Stimulated activated CD8-positive, alpha-beta memory T cell treated with anti-CD3 and anti-CD28 coated beads, Interleukin-4, amount 100 ng/mL, for 24 hours (primary cell): ENCODE measurements around the gene ASPHD2.

ENCODE experiments used
- DNase-seq: peaks from one replicate; pipeline ENCODE4 v3.0.0-alpha.2; 2020; ENCODE audit warnings: low read depth

The ASPHD2 gene

GRCh38 chr22:26446808-26447515 is 17.9 kb downstream of the ASPHD2 start:
- DNase-seq: no peak

- no peak for DNase-seq
Observed at GRCh38 chr22:26447584-26448329, 18.7 kb downstream of the ASPHD2 start.

- no peak for DNase-seq
Observed at GRCh38 chr22:26448334-26448733, 19.3 kb downstream of the ASPHD2 start.

- no peak for DNase-seq
Observed at GRCh38 chr22:26448941-26449340, 19.9 kb downstream of the ASPHD2 start.

GRCh38 chr22:26450453-26451185 is 21.6 kb downstream of the ASPHD2 start:
- no peak for DNase-seq

GRCh38 chr22:26452236-26453016 is 23.4 kb downstream of the ASPHD2 start:
- no peak for DNase-seq

GRCh38 chr22:26453216-26453615 is 24.2 kb downstream of the ASPHD2 start:
- DNase-seq: no peak

GRCh38 chr22:26453812-26454500 is 24.9 kb downstream of the ASPHD2 start:
- DNase-seq: no peak

- DNase-seq: no peak
Observed at GRCh38 chr22:26457661-26458272, 28.7 kb downstream of the ASPHD2 start.

- no peak for DNase-seq
Observed at GRCh38 chr22:26460202-26460601, 31.1 kb downstream of the ASPHD2 start.

- DNase-seq: no peak
Observed at GRCh38 chr22:26461188-26461810, 32.2 kb downstream of the ASPHD2 start.

GRCh38 chr22:26462051-26462450 is 33.0 kb downstream of the ASPHD2 start:
- DNase-seq: no peak

- DNase-seq: no peak
Observed at GRCh38 chr22:26462641-26463040, 33.6 kb downstream of the ASPHD2 start.

GRCh38 chr22:26463101-26463661 is 34.1 kb downstream of the ASPHD2 start:
- DNase-seq: no peak

GRCh38 chr22:26463688-26464087 is 34.6 kb downstream of the ASPHD2 start:
- DNase-seq: no peak

GRCh38 chr22:26464312-26464711 is 35.3 kb downstream of the ASPHD2 start:
- DNase-seq: no peak

GRCh38 chr22:26466196-26466595 is 37.1 kb downstream of the ASPHD2 start:
- no peak for DNase-seq

GRCh38 chr22:26470807-26471206 is 41.7 kb downstream of the ASPHD2 start:
- DNase-seq: no peak

- no peak for DNase-seq
Observed at GRCh38 chr22:26471522-26471921, 42.5 kb downstream of the ASPHD2 start.

- no peak for DNase-seq
Observed at GRCh38 chr22:26474682-26475081, 45.6 kb downstream of the ASPHD2 start.
